HepG2 (cell line): Measurements from ENCODE around the gene DHRS4L2. TPM values are rescaled to one million over a fixed set of nuclear protein-coding genes. Genes with fewer than 3 reads are reported as not detected.
A peak's percentile ranks its signal among the peaks of the same experiment; 100 is the strongest.

Source experiments
- CSRNP2 ChIP-seq: sonication (generic); formaldehyde crosslinking; conservative IDR thresholded peaks from 2 replicates; pipeline ENCODE4 v1.8.0; 2022; ENCODE audit warnings: low read depth, missing genetic modification reagents
- ELF3 ChIP-seq: IDR thresholded peaks from 2 replicates; pipeline ENCODE4 v1.6.1; 2016; ENCODE audit warnings: missing genetic modification reagents, missing compliant biosample characterization
- MEIS1 ChIP-seq: sonication (generic); formaldehyde crosslinking; IDR thresholded peaks from 2 replicates; pipeline ENCODE4 v1.9.0; 2021; ENCODE audit warnings: mild to moderate bottlenecking, missing genetic modification reagents, moderate library complexity, borderline replicate concordance
- SRY ChIP-seq: sonication (generic); formaldehyde crosslinking; IDR thresholded peaks from 2 replicates; pipeline ENCODE4 v1.8.0; 2022; ENCODE audit warnings: mild to moderate bottlenecking, missing genetic modification reagents
- TBL1XR1 ChIP-seq: fragments of 150-350 bp; IDR thresholded peaks from 2 replicates; pipeline ENCODE4 v1.6.1; 2014; ENCODE audit warnings: borderline replicate concordance, low read length; ENCODE audit not compliant: partially characterized antibody
- ZNF318 ChIP-seq: sonication (generic); formaldehyde crosslinking; IDR thresholded peaks from 2 replicates; pipeline ENCODE4 v1.4.0; 2020; ENCODE audit warnings: mild to moderate bottlenecking, missing genetic modification reagents
- ZNF430 ChIP-seq: sonication (generic); formaldehyde crosslinking; IDR thresholded peaks from 2 replicates; pipeline ENCODE4 v1.9.0; 2021; ENCODE audit warnings: mild to moderate bottlenecking, missing genetic modification reagents
- ZNF556 ChIP-seq: sonication (generic); formaldehyde crosslinking; IDR thresholded peaks from 2 replicates; pipeline ENCODE4 v1.4.0; 2020; ENCODE audit warnings: mild to moderate bottlenecking, missing genetic modification reagents, borderline replicate concordance
- ZNF569 ChIP-seq: sonication (generic); formaldehyde crosslinking; IDR thresholded peaks from 2 replicates; pipeline ENCODE4 v1.5.0; 2020; ENCODE audit warnings: mild to moderate bottlenecking, missing genetic modification reagents, moderate library complexity, borderline replicate concordance
- ZNF816 ChIP-seq: sonication (generic); formaldehyde crosslinking; IDR thresholded peaks from 2 replicates; pipeline ENCODE4 v1.8.0; 2022; ENCODE audit warnings: missing genetic modification reagents, mild to moderate bottlenecking, borderline replicate concordance
- ZNF850 ChIP-seq: sonication (generic); formaldehyde crosslinking; conservative IDR thresholded peaks from 2 replicates; pipeline ENCODE4 v1.9.0; 2021; ENCODE audit warnings: mild to moderate bottlenecking, missing genetic modification reagents
- ZSCAN5A ChIP-seq: sonication (generic); formaldehyde crosslinking; IDR thresholded peaks from 2 replicates; pipeline ENCODE4 v1.8.0; 2022; ENCODE audit warnings: mild to moderate bottlenecking, missing genetic modification reagents, borderline replicate concordance
- polyA plus RNA-seq, 8 experiments: library from polyadenylated mRNA; depleted of rRNA in 3 of 8; stranded (reverse) in 7 of 8; unstranded in 1 of 8; fragments of >200 nt; fragmentation: Illumina TruSeq in 4 of 8; extraction: Trizol in 4 of 8; gene quantifications; 2 replicates each; pipeline versions ENCODE4 v1.2.1 to v1.2.3, GENCODE V29; 2011 to 2016; ENCODE audit warnings: low read depth in 4 of 8, missing spikeins in 1 of 8, mixed read lengths in 1 of 8; ENCODE audit not compliant: insufficient read depth in 1 of 8
- total RNA-seq, 5 experiments: library from RNA; depleted of rRNA; stranded (reverse); fragments of >200 nt; fragmentation: Illumina TruSeq; extraction: Trizol; gene quantifications; 2 replicates each; pipeline ENCODE4 v1.2.3, GENCODE V29; 2016; ENCODE audit warnings: low read depth in 1 of 5
- TF ChIP-seq, protein P1 (sequence below): IDR thresholded peaks from 2 replicates; pipeline ENCODE4 v1.6.1; 2016; ENCODE audit warnings: missing compliant biosample characterization, missing genetic modification reagents, borderline replicate concordance
- TF ChIP-seq, protein P2 (sequence below): sonication (generic); formaldehyde crosslinking; IDR thresholded peaks from 2 replicates; pipeline ENCODE4 v1.4.0; 2020; ENCODE audit warnings: low read depth, mild to moderate bottlenecking, missing genetic modification reagents

The DHRS4L2 gene
- total and polyA plus RNA-seq, 2 of the 13 experiments (the other 11 are each of a cell fraction or from before 2014, with no cell fraction given): 24.7 to 38.2 TPM

DNA sequence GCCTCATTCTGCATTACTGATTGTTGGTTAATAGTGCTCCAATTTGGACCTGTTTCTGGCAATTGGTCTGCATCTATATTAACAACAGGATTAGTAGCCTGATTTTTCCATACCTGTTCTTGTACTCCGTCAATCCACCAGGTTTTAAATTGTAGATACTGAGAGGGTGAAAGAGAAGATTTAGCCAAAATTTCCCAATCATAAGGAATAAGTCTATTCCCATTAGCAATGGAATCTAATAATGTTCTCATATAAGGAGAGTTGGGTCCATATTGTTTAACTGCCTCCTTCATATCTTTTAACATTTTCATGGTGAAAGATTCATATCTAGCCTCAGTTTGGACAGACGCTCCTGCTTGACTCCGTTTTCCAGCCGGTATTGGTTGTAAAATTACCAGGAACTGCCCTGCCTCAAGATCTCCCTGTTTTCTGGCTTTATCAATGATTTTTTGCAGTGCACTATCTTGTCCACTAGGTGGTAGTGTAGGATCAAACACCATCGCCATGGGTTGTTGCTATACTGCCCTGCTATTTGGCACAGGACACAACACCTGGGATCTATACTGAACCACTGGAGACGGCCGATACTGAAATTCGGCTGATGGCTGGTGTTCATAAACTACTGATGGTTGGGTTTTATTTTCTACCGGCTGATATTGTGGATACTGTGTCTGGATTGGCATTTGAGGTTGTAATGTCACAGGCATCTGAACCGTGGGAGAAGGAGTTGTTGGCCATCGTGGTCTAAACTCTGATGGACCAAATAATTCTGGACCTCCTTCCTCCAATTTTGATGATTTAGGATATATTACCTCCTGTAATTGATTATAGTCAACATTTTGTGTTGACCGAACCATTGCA is 25.2 kb downstream of the DHRS4L2 start (continued):
- TF ChIP-seq ZNF318 (CRISPR knock-in tag) (peak; percentile 58; the same call in 1 of the 2 replicates), ZNF816 (CRISPR knock-in tag) (no peak), ZNF430 (CRISPR knock-in tag) (no peak), ZSCAN5A (CRISPR knock-in tag) (no peak), MEIS1 (CRISPR knock-in tag) (no peak), ZNF569 (CRISPR knock-in tag) (0 out of 2 replicates have a peak, but pooled peaks have one; percentile 74), ELF3 (CRISPR knock-in tag) (peak; percentile 91), ZNF556 (CRISPR knock-in tag) (peak; percentile 51; the same call in 1 of the 2 replicates), CSRNP2 (no peak), ZNF850 (CRISPR knock-in tag) (no peak), SRY (no peak; the same call in 1 of the 2 replicates), TBL1XR1 (peak; percentile 70)
- TF ChIP-seq, protein P1, sequence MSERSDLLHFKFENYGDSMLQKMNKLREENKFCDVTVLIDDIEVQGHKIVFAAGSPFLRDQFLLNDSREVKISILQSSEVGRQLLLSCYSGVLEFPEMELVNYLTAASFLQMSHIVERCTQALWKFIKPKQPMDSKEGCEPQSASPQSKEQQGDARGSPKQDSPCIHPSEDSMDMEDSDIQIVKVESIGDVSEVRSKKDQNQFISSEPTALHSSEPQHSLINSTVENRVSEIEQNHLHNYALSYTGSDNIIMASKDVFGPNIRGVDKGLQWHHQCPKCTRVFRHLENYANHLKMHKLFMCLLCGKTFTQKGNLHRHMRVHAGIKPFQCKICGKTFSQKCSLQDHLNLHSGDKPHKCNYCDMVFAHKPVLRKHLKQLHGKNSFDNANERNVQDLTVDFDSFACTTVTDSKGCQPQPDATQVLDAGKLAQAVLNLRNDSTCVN: no peak
- TF ChIP-seq, protein P2, sequence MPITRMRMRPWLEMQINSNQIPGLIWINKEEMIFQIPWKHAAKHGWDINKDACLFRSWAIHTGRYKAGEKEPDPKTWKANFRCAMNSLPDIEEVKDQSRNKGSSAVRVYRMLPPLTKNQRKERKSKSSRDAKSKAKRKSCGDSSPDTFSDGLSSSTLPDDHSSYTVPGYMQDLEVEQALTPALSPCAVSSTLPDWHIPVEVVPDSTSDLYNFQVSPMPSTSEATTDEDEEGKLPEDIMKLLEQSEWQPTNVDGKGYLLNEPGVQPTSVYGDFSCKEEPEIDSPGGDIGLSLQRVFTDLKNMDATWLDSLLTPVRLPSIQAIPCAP (CRISPR knock-in tag): no peak
